A549 (cell line): ENCODE measurements around the gene COMMD7. TPM values are rescaled to one million over a fixed set of nuclear protein-coding genes. Genes with fewer than 3 reads are reported as not detected.

Experiments used
- ATAC-seq, 2 experiments: fragments of 200-7000 bp in 1 of 2; fragments of >200 bp in 1 of 2; cut with Nextera tagmentation in 1 of 2; cut with Tn5 transposase in 1 of 2; 3 replicates each; pipeline versions ENCODE4 v1.8.0 to v1.9.1; 2018 to 2020; ENCODE audit warnings: mild to moderate bottlenecking in 1 of 2, moderate library complexity in 1 of 2
- CTCF ChIA-PET: fragments of 300-600 bp; sonication (Branson Sonifier 250); formaldehyde crosslinking; extraction: SDS; loops from one replicate; lab custom pipeline; 2021; ENCODE audit warnings: antibody characterized with exemption, inconsistent platforms; lab: Yijun Ruan, JAX
- POLR2A ChIA-PET: fragments of 350-600 bp; formaldehyde crosslinking; extraction: SDS; loops from one replicate; lab custom pipeline; 2021; ENCODE audit warnings: antibody characterized with exemption, inconsistent platforms; lab: Yijun Ruan, JAX
- DNase-seq, 2 experiments: peaks; one replicate each; pipeline versions ENCODE4 v3.0.0 to v3.0.0-alpha.2; 2011 to 2016; ENCODE audit warnings: low read depth in 1 of 2, low spot score in 1 of 2
- FAIRE-seq: peaks from 2 replicates; lab custom pipeline; 2011; peaks lifted over from hg19 to GRCh38; lab: Jason Lieb, UNC
- H3K27ac ChIP-seq, 2 experiments: fragments of >200 bp; sonication (Bioruptor Twin); formaldehyde crosslinking; 3 replicates each; pipeline ENCODE4 v1.5.1; 2016 to 2017
- H3K4me1 ChIP-seq: fragments of >200 bp; sonication (Bioruptor Twin); formaldehyde crosslinking; 3 replicates; pipeline ENCODE4 v1.6.1; 2016
- H3K4me2 ChIP-seq: fragments of >200 bp; sonication (Bioruptor Twin); formaldehyde crosslinking; 3 replicates; pipeline ENCODE4 v1.6.1; 2016
- H3K4me3 ChIP-seq: fragments of >200 bp; sonication (Bioruptor Twin); formaldehyde crosslinking; 3 replicates; pipeline ENCODE4 v1.5.1; 2016
- H3K9me3 ChIP-seq: fragments of >200 bp; sonication (Bioruptor Twin); formaldehyde crosslinking; 3 replicates; pipeline ENCODE4 v1.6.1; 2016
- BCL3 ChIP-seq: fragments of >200 bp; sonication (Bioruptor Twin); formaldehyde crosslinking; IDR thresholded peaks from 3 replicates; pipeline ENCODE4 v1.6.1; 2016
- CBX2 ChIP-seq: fragments of 200-600 bp; sonication (generic); IDR thresholded peaks from 2 replicates; pipeline ENCODE4 v1.6.1; 2016; ENCODE audit warnings: low read depth, mild to moderate bottlenecking, borderline replicate concordance
- CTCF ChIP-seq: fragments of >200 bp; sonication (Bioruptor Twin); formaldehyde crosslinking; IDR thresholded peaks from 3 replicates; pipeline ENCODE4 v1.5.1; 2016
- EHF ChIP-seq: fragments of 250-450 bp; sonication (Bioruptor Pico); IDR thresholded peaks from 2 replicates; pipeline ENCODE4 v1.5.0; 2020; ENCODE audit warnings: mild to moderate bottlenecking
- ELK1 ChIP-seq: fragments of 150-350 bp; IDR thresholded peaks from 2 replicates; pipeline ENCODE4 v1.6.1; 2014; ENCODE audit warnings: low read depth, mild to moderate bottlenecking, low read length
- FOSL2 ChIP-seq, 2 experiments: fragments of 450-650 bp in 1 of 2; fragments of >200 bp in 1 of 2; sonication (Bioruptor Twin) in 1 of 2; formaldehyde crosslinking; IDR thresholded peaks; 2 replicates each; pipeline versions ENCODE4 v1.5.0 to v1.6.1; 2016 to 2020; ENCODE audit warnings: mild to moderate bottlenecking in 1 of 2, moderate library complexity in 1 of 2
- FOXS1 ChIP-seq: fragments of 250-450 bp; sonication (Bioruptor Pico); IDR thresholded peaks from 2 replicates; pipeline ENCODE4 v1.5.0; 2020; ENCODE audit warnings: mild to moderate bottlenecking, moderate library complexity
- HMGXB4 ChIP-seq: fragments of 250-450 bp; sonication (Bioruptor Pico); IDR thresholded peaks from 2 replicates; pipeline ENCODE4 v1.5.0; 2021; ENCODE audit warnings: mild to moderate bottlenecking, moderate library complexity, borderline replicate concordance
- MAFK ChIP-seq: fragments of 450-650 bp; IDR thresholded peaks from 2 replicates; pipeline ENCODE4 v1.6.1; 2014; ENCODE audit not compliant: partially characterized antibody
- MAZ ChIP-seq: fragments of 150-350 bp; IDR thresholded peaks from 2 replicates; pipeline ENCODE4 v1.6.1; 2014; ENCODE audit warnings: antibody characterized with exemption, low read depth, low read length, borderline replicate concordance
- RAD21 ChIP-seq, 2 experiments: fragments of >200 bp in 1 of 2; sonication (Bioruptor Twin) in 1 of 2; formaldehyde crosslinking in 1 of 2; IDR thresholded peaks in 1 of 2; conservative IDR thresholded peaks in 1 of 2; 2 replicates in 1 of 2; 3 replicates in 1 of 2; pipeline ENCODE4 v1.6.1; 2012 to 2018; ENCODE audit warnings: inconsistent platforms in 1 of 2
- SMC3 ChIP-seq: fragments of >200 bp; sonication (Bioruptor Twin); formaldehyde crosslinking; IDR thresholded peaks from 3 replicates; pipeline ENCODE4 v1.6.1; 2018; ENCODE audit warnings: inconsistent platforms
- WGBS: methylation state at CpG from one replicate; pipeline ENCODE4 v1.1.6; 2017; ENCODE audit errors: missing lambda C conversion rate; 5-methylcytosine and 5-hydroxymethylcytosine counted together
- polyA plus RNA-seq, 4 experiments: library from polyadenylated mRNA; depleted of rRNA in 3 of 4; stranded (reverse); fragments of >200 nt; fragmentation: RNase III in 1 of 4; extraction: RNeasy Plus Mini Kit Qiagen cat#74134 plus additional on column Dnase treatment in 1 of 4; gene quantifications; 2 replicates in 3 of 4; 3 replicates in 1 of 4; pipeline ENCODE4 v1.2.3, GENCODE V29; 2011 to 2017

Gene COMMD7
- polyA plus RNA-seq, 2 of the 4 experiments (the other 2 are of a cell fraction), result 55.7 to 74.1 TPM

GRCh38 chr20:32789896-32790750 is 46.9 kb upstream of the COMMD7 start:
- FAIRE-seq (no peak), DNase-seq (peak; percentile 71 to 92)
- CTCF ChIA-PET, result interaction anchor here (0.5 to 6.5 kb wide), 52 partner anchors 12 to 1341 kb away, joined by 3 to 82 read pairs (median 4); partner anchors contain the start of gene C20orf203

GRCh38 chr20:32787168-32787567 is 43.9 kb upstream of the COMMD7 start:
- DNase-seq (no peak), FAIRE-seq (no peak), ATAC-seq (no peak)
- Histone ChIP-seq H3K4me2 (no peak overlapping the region), H3K4me3 (no peak overlapping the region), H3K27ac (no peak overlapping the region), H3K4me1 (no peaks in the 10 kb centered on the region), H3K9me3 (no peaks in the 10 kb centered on the region)
- 81% methylated on average over 15 of the region's 16 CpGs for WGBS
- TF ChIP-seq BCL3 (no peak), HMGXB4 (CRISPR knock-in tag) (no peak)
- ChIA-PET CTCF (interaction anchor here (0.7 to 2.0 kb wide), 3 partner anchors 9 to 113 kb away, joined by 4 to 6 read pairs (median 6); partner anchors contain the start of gene C20orf203), POLR2A (no interaction called here)

More at GRCh38 chr20:32789896-32790750, 46.9 kb upstream of the COMMD7 start:
- POLR2A ChIA-PET, result interaction anchor here (0.7 kb wide), 1 partner anchor 29 kb away, joined by 8 read pairs; the partner anchor contains the start of gene MAPRE1
- Histone ChIP-seq H3K4me2 (no peak overlapping the region), H3K4me3 (no peak overlapping the region), H3K4me1 (no peaks in the 10 kb centered on the region), H3K27ac (no peak overlapping the region), H3K9me3 (no peaks in the 10 kb centered on the region)
- TF ChIP-seq CTCF (peak; percentile 82), SMC3 (peak; percentile 66), CBX2 (no peak), FOSL2 (IDR thresholded peaks at IDR 0.05) (no peak), FOSL2 (CRISPR knock-in tag; IDR thresholded peaks at IDR 0.05) (no peak), MAFK (peak; percentile 10), RAD21 (conservative IDR thresholded peaks at IDR 0.05 in 1 of 2, IDR thresholded peaks at IDR 0.05 in 1 of 2) (peak; percentile 66 to 83)
- ATAC-seq, result peak; percentile 96
- 44% methylated on average over 6 of the region's 6 CpGs for WGBS

GRCh38 chr20:32786059-32786760 is 42.9 kb upstream of the COMMD7 start:
- no peak for DNase-seq
- Histone ChIP-seq H3K27ac (no peak overlapping the region), H3K4me2 (no peak overlapping the region)
- TF ChIP-seq ELK1, result no peak
- TF ChIP-seq FOXS1, result no peak
- no peak for TF ChIP-seq MAZ
- no peak for TF ChIP-seq CBX2
- no peak for TF ChIP-seq BCL3
- TF ChIP-seq EHF (CRISPR knock-in tag), result no peak
- TF ChIP-seq, all 56 proteins: peak for 0
- Histone ChIP-seq H3K4me1 (no peaks in the 10 kb centered on the region), H3K9me3 (no peaks in the 10 kb centered on the region), H3K4me3 (no peak overlapping the region)
- POLR2A ChIA-PET, result no interaction called here
- CTCF ChIA-PET, result interaction anchor here (0.7 to 2.0 kb wide), 3 partner anchors 8 to 112 kb away, joined by 4 to 6 read pairs (median 6); partner anchors contain the start of gene C20orf203
- WGBS, result 90% methylated on average over 16 of the region's 16 CpGs
- ATAC-seq (no peak), FAIRE-seq (no peak)
